WERI-Rb-1 (cell line): ENCODE results near the gene SEC61B.

ENCODE experiments used
- DNase-seq: peaks from one replicate; pipeline ENCODE4 v3.0.0-alpha.2; 2020
- H3K27ac ChIP-seq: fragments of 250-450 bp; sonication (Bioruptor Pico); 2 replicates; pipeline ENCODE4 v1.5.1; 2020; ENCODE audit warnings: mild to moderate bottlenecking, moderate library complexity
- H3K27me3 ChIP-seq: fragments of 250-450 bp; sonication (Bioruptor Pico); 2 replicates; pipeline ENCODE4 v1.5.1; 2021; ENCODE audit warnings: mild to moderate bottlenecking, low read depth, moderate library complexity; ENCODE audit not compliant: insufficient read depth, severe bottlenecking
- H3K36me3 ChIP-seq: fragments of 250-450 bp; sonication (Bioruptor Pico); 2 replicates; pipeline ENCODE4 v1.5.1; 2020; ENCODE audit warnings: mild to moderate bottlenecking, moderate library complexity
- H3K4me3 ChIP-seq: 2 replicates; pipeline ENCODE4 v1.5.1; 2011; ENCODE audit warnings: low read depth, mild to moderate bottlenecking, control low read depth, low read length
- H3K9me3 ChIP-seq: fragments of 250-450 bp; sonication (Bioruptor Pico); 2 replicates; pipeline ENCODE4 v1.5.1; 2021; ENCODE audit warnings: mild to moderate bottlenecking, moderate library complexity; ENCODE audit not compliant: severe bottlenecking
- CTCF ChIP-seq: IDR thresholded peaks from 2 replicates; pipeline ENCODE4 v1.5.1; 2011; ENCODE audit warnings: low read depth, mild to moderate bottlenecking, control low read depth, inconsistent platforms, low read length

The SEC61B gene

GRCh38 chr9:99221621-99222415, at the start of gene SEC61B, which contains the start of gene ALG2:
Gene SEC61B, plus strand, starts transcription at chr9:99222282. Its CDS starts 82 bp downstream, at chr9:99222364.
Gene ALG2, minus strand, starts transcription at chr9:99221942. Its CDS starts 48 bp downstream, at chr9:99221894.
- Histone ChIP-seq H3K9me3 (no peaks in the 10 kb centered on the region), H3K36me3 (peaks cover 74% of the 10 kb centered on the region), H3K4me3 (peak within 1 kb of the TSS; percentile 95), H3K27ac (peak within 1 kb of the TSS; percentile 99), H3K27me3 (no peaks in the 10 kb centered on the region)
- no peak for TF ChIP-seq CTCF
- peak; percentile 98 for DNase-seq

- Histone ChIP-seq H3K9me3 (no peaks in the 10 kb centered on the region), H3K4me3 (no peak overlapping the region), H3K27ac (peak overlapping the region; percentile 76), H3K27me3 (no peaks in the 10 kb centered on the region), H3K36me3 (no peaks in the 10 kb centered on the region)
- no peak for TF ChIP-seq CTCF
- DNase-seq, result no peak
Observed at GRCh38 chr9:99173570-99174504, 48.2 kb upstream of the SEC61B start.

- TF ChIP-seq CTCF, result no peak
- no peaks in the 10 kb centered on the region for H3K9me3 ChIP-seq
- no peaks in the 10 kb centered on the region for H3K27me3 ChIP-seq
- no peaks in the 10 kb centered on the region for H3K36me3 ChIP-seq
- H3K4me3 ChIP-seq, result no peak overlapping the region
- H3K27ac ChIP-seq, result peak overlapping the region; percentile 84
- DNase-seq, result peak; percentile 77
Observed at GRCh38 chr9:99176527-99177013, 45.5 kb upstream of the SEC61B start.

- H3K36me3 ChIP-seq, result no peaks in the 10 kb centered on the region
- DNase-seq, result no peak
- TF ChIP-seq CTCF, result no peak
- peak overlapping the region; percentile 84 for H3K27ac ChIP-seq
- H3K9me3 ChIP-seq, result no peaks in the 10 kb centered on the region
- no peaks in the 10 kb centered on the region for H3K27me3 ChIP-seq
- no peak overlapping the region for H3K4me3 ChIP-seq
Observed at GRCh38 chr9:99177576-99178366, 44.3 kb upstream of the SEC61B start.
